Activated B cell treated with CpG ODN at 0.5 μM for 24 hours (primary cell): Measurements from ENCODE around the gene FAM221B. TPM values are rescaled to one million over a fixed set of nuclear protein-coding genes. Genes with fewer than 3 reads are reported as not detected.

Source experiments
- ATAC-seq: fragments of 200-7000 bp; cut with Tn5 transposase; one replicate; pipeline ENCODE4 v1.10.0; 2021; ENCODE audit warnings: low read depth, mild to moderate bottlenecking, moderate library complexity
- CTCF ChIA-PET: fragments of 350-600 bp; sonication (Branson Sonifier 250); formaldehyde crosslinking; loops from one replicate; lab custom pipeline; 2021; ENCODE audit warnings: antibody characterized with exemption; lab: Charles Lee
- POLR2A ChIA-PET: fragments of 350-600 bp; sonication (Branson Sonifier 250); formaldehyde crosslinking; loops from one replicate; lab custom pipeline; 2021; ENCODE audit warnings: antibody characterized with exemption; lab: Charles Lee
- DNase-seq: peaks from one replicate; pipeline ENCODE4 v3.0.0; 2022
- H3K27ac Mint-ChIP-seq: one replicate; pipeline ENCODE4 v1.8.0; 2020; ENCODE audit warnings: mixed read lengths
- H3K27me3 Mint-ChIP-seq: one replicate; pipeline ENCODE4 v1.8.0; 2021; ENCODE audit warnings: mixed read lengths
- H3K36me3 Mint-ChIP-seq: one replicate; pipeline ENCODE4 v1.8.0; 2021; ENCODE audit warnings: low read depth, mixed read lengths
- H3K4me1 Mint-ChIP-seq: one replicate; pipeline ENCODE4 v1.8.0; 2021; ENCODE audit warnings: mixed read lengths
- H3K4me3 Mint-ChIP-seq: one replicate; pipeline ENCODE4 v1.8.0; 2020; ENCODE audit warnings: mild to moderate bottlenecking, mixed read lengths
- H3K9me3 Mint-ChIP-seq: one replicate; pipeline ENCODE4 v1.8.0; 2020; ENCODE audit warnings: mixed read lengths
- CTCF ChIP-seq: fragments of 200-600 bp; IDR thresholded peaks from one replicate; pipeline ENCODE4 v1.8.0; 2022; ENCODE audit warnings: antibody characterized with exemption, mild to moderate bottlenecking
- intact Hi-C: fragments of 100-400 bp; cut with micrococcal nuclease; formaldehyde crosslinking; loops from one replicate; pipeline ENCODE4 v1.15.1; 2024
- total RNA-seq: library from RNA; stranded (reverse); gene quantifications from 2 replicates; pipeline ENCODE4 v1.2.3, GENCODE V29; 2022

Gene FAM221B
- total RNA-seq, 1 donor from 2014 or later = not detected

- Mint-ChIP-seq H3K4me3 (no peak overlapping the region), H3K9me3 (no peaks in the 10 kb centered on the region), H3K27ac (no peak overlapping the region), H3K4me1 (peaks cover 3% of the 10 kb centered on the region), H3K27me3 (peaks cover 7% of the 10 kb centered on the region), H3K36me3 (no peaks in the 10 kb centered on the region)
- ATAC-seq (no peak), DNase-seq (no peak)
- intact Hi-C loops = no loop called here
- ChIA-PET POLR2A (no interaction called here), CTCF (interaction anchor here (1.6 to 3.9 kb wide), 2 partner anchors 25 to 67 kb away, joined by 7 to 10 read pairs; no protein-coding TSS in a partner anchor)
- no peak for TF ChIP-seq CTCF
Observed at GRCh38 chr9:35856882-35857281, 28.4 kb upstream of the FAM221B start.

- Mint-ChIP-seq H3K27me3 (peaks cover 3% of the 10 kb centered on the region), H3K36me3 (no peaks in the 10 kb centered on the region), H3K4me1 (peaks cover 3% of the 10 kb centered on the region), H3K27ac (no peak overlapping the region), H3K9me3 (no peaks in the 10 kb centered on the region), H3K4me3 (no peak overlapping the region)
- intact Hi-C loops = no loop called here
- no peak for DNase-seq
- no peak for ATAC-seq
- no peak for TF ChIP-seq CTCF
- CTCF ChIA-PET = interaction anchor here (1.4 to 3.9 kb wide), 3 partner anchors 26 to 66 kb away, joined by 3 to 10 read pairs (median 7); no protein-coding TSS in a partner anchor
- POLR2A ChIA-PET = no interaction called here
Observed at GRCh38 chr9:35856206-35856605, 27.7 kb upstream of the FAM221B start.

- H3K27ac Mint-ChIP-seq = no peak overlapping the region
- H3K36me3 Mint-ChIP-seq = no peaks in the 10 kb centered on the region
- CTCF ChIA-PET = no interaction called here
- no peak overlapping the region for H3K4me3 Mint-ChIP-seq
- no peak for ATAC-seq
- no peaks in the 10 kb centered on the region for H3K9me3 Mint-ChIP-seq
- no peak for TF ChIP-seq CTCF
- intact Hi-C loops = no loop called here
- POLR2A ChIA-PET = no interaction called here
- H3K4me1 Mint-ChIP-seq = peaks cover 6% of the 10 kb centered on the region
- no peak for DNase-seq
- H3K27me3 Mint-ChIP-seq = no peaks in the 10 kb centered on the region
Observed at GRCh38 chr9:35854091-35854762, 25.7 kb upstream of the FAM221B start.

- Mint-ChIP-seq H3K9me3 (no peaks in the 10 kb centered on the region), H3K36me3 (no peaks in the 10 kb centered on the region), H3K4me1 (peaks cover 11% of the 10 kb centered on the region), H3K4me3 (no peak overlapping the region), H3K27me3 (no peaks in the 10 kb centered on the region), H3K27ac (no peak overlapping the region)
- DNase-seq (no peak), ATAC-seq (no peak)
- POLR2A ChIA-PET = no interaction called here
- intact Hi-C loops = no loop called here
- CTCF ChIA-PET = no interaction called here
- TF ChIP-seq CTCF = no peak
Observed at GRCh38 chr9:35852876-35853865, 24.6 kb upstream of the FAM221B start.

GRCh38 chr9:35852267-35852815, 23.8 kb upstream of the FAM221B start:
- POLR2A ChIA-PET = no interaction called here
- no peak for TF ChIP-seq CTCF
- CTCF ChIA-PET = interaction anchor here (1.0 to 1.5 kb wide), 2 partner anchors 26 to 30 kb away, joined by 3 to 4 read pairs; no protein-coding TSS in a partner anchor
- Mint-ChIP-seq H3K9me3 (no peaks in the 10 kb centered on the region), H3K4me1 (peaks cover 19% of the 10 kb centered on the region), H3K27ac (no peak overlapping the region), H3K27me3 (no peaks in the 10 kb centered on the region), H3K4me3 (no peak overlapping the region), H3K36me3 (no peaks in the 10 kb centered on the region)
- DNase-seq (peak; percentile 5), ATAC-seq (no peak)
- intact Hi-C loops = no loop called here
